Kasumi-1 (cell line): ENCODE data around the gene OR6S1.
"Not testable (repeated sequence)": the region's sequence is repeated elsewhere in the genome, so short reads cannot be mapped to it uniquely, and the experiment has no call there.

Experiments used
- DNase-seq, 2 experiments: peaks; one replicate each; lab custom pipeline; 2025; lab: John Stamatoyannopoulos, UW

The OR6S1 gene

GRCh38 chr14:20610002-20610765 is 31.3 kb downstream of the OR6S1 start:
- peak; percentile 67 to 70 for DNase-seq

GRCh38 chr14:20609215-20610001 is 32.1 kb downstream of the OR6S1 start:
- peak; percentile 93 to 94 for DNase-seq

GRCh38 chr14:20608383-20609110 is 32.9 kb downstream of the OR6S1 start:
- no peak for DNase-seq

- DNase-seq, result no peak
These were observed 33.9 kb downstream of the OR6S1 start for GRCh38 chr14:20607617-20608016.

- no peak for DNase-seq
These were observed 34.6 kb downstream of the OR6S1 start for GRCh38 chr14:20606902-20607242.

- DNase-seq, result peak; percentile 65 to 69
These were observed 35.1 kb downstream of the OR6S1 start for GRCh38 chr14:20606190-20606901.

GRCh38 chr14:20603813-20604690 is 37.4 kb downstream of the OR6S1 start:
- no peak for DNase-seq

GRCh38 chr14:20602583-20602982 is 38.9 kb downstream of the OR6S1 start:
- no peak for DNase-seq

- DNase-seq, result no peak
These were observed 40.0 kb downstream of the OR6S1 start for GRCh38 chr14:20601522-20601921.

- DNase-seq, result no peak
These were observed 44.4 kb downstream of the OR6S1 start for GRCh38 chr14:20597108-20597507.

- not testable (repeated sequence) for DNase-seq
These were observed 45.8 kb downstream of the OR6S1 start for GRCh38 chr14:20595726-20596125.

- DNase-seq, result no peak
These were observed 48.9 kb downstream of the OR6S1 start for GRCh38 chr14:20592574-20592973.

GRCh38 chr14:20591235-20591634 is 50.3 kb downstream of the OR6S1 start, which contains the start of gene RNASE12:
Gene RNASE12, minus strand, starts transcription at chr14:20591376. Its CDS starts 653 bp downstream, at chr14:20590723.
- DNase-seq, result no peak
